ENCODE results near the gene MAP3K15. TPM values are rescaled to one million over a fixed set of nuclear protein-coding genes. Genes with fewer than 3 reads are reported as not detected.

MAP3K15 gene
- total RNA-seq, 1 donor from 2014 or later, result not detected

- no peak for DNase-seq (ENCODE audit: missing footprints)
These were observed 142.6 kb downstream of the MAP3K15 start for GRCh38 chrX:19372547-19373331.

GRCh38 chrX:19372170-19372546 lies 143.2 kb downstream of the MAP3K15 start:
- intact Hi-C loops (cut with DNase I), result loop anchor here (5.0 kb wide), 2 partner anchors 160 to 515 kb away; partner anchors contain the start of gene SH3KBP1
- ATAC-seq, result peak; percentile 75
- no peak for DNase-seq (ENCODE audit: missing footprints)

More at GRCh38 chrX:19372547-19373331, 142.6 kb downstream of the MAP3K15 start:
- intact Hi-C loops (cut with DNase I), result loop anchor here (5.0 kb wide), 2 partner anchors 160 to 515 kb away; partner anchors contain the start of gene SH3KBP1
- peak; percentile 54 for ATAC-seq

DNA sequence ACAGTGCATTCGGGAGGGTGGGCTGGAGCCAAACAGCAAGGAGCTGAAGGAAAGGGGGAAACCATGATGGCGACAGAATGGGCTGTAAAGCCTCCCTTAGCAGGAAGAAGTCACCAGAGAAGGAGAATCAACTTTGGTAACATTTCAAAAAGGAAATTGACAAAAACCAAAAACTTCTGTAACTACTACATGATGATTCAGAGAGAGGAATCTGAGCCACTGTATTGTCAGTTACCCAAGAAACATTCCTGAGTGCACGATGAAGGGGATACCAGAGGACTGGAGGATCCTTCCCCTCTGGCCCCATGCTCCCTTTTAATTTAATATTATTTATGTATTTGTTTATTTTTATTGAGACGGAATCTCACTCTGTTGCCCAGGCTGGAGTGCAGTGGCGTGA lies 145.2 kb downstream of the MAP3K15 start:
- intact Hi-C loops (cut with DNase I), result loop anchor here (5.0 kb wide), 2 partner anchors 162 to 517 kb away; partner anchors contain the start of gene SH3KBP1
- DNase-seq (ENCODE audit: missing footprints), result no peak
- ATAC-seq, result no peak

- intact Hi-C loops (cut with DNase I), result no loop called here
- DNase-seq (ENCODE audit: missing footprints) (no peak), ATAC-seq (no peak)
These were observed 146.7 kb downstream of the MAP3K15 start for GRCh38 chrX:19368576-19368975.

- intact Hi-C loops (cut with DNase I), result no loop called here
- no peak for ATAC-seq
- no peak for DNase-seq (ENCODE audit: missing footprints)
These were observed 153.6 kb downstream of the MAP3K15 start for GRCh38 chrX:19361701-19362100.

DNA sequence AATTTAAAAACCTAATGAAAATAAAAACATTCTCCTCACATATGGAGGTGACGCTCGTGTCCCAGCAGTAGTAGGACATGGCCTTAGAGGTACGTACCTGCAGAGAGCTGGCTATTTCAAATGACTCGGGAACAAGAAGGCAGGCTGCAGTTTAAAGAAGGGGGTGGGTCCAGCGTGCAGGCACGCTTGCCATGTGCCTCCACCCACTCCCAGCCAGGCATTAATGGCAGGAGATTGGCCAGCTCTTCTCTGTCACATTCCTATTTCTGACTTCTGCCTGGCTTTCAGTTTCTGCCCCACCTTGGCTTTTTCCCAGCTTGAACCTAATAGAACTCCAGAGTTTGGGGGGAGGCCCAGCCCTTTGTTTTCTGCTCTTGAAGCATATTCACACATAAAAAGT lies 154.4 kb downstream of the MAP3K15 start:
- peak; percentile 50 for ATAC-seq
- intact Hi-C loops (cut with DNase I), result no loop called here
- DNase-seq (ENCODE audit: missing footprints), result no peak

- DNase-seq (ENCODE audit: missing footprints) (no peak), ATAC-seq (no peak)
- intact Hi-C loops (cut with DNase I), result no loop called here
These were observed 156.8 kb downstream of the MAP3K15 start for GRCh38 chrX:19358521-19358920.

DNA sequence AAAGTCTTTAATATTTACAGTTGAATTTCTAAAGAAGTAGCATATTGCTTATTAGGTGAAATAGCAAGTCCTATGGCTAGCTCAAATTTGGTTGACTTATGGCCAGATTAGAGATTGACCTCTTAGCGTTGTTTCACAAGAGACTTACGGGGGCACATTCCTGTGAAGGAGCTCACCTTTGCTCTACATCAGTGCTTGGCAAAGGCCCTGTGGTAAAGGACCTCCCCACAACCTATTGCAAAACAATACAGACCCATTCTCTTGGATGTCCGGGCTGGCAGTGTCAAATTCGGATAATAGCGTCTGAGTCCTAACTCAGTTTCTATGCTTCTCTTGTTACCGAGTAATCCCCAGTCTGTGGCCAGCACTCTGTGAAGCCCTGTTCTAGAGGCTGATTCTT lies 160.7 kb downstream of the MAP3K15 start:
- ATAC-seq (no peak), DNase-seq (ENCODE audit: missing footprints) (no peak)
- intact Hi-C loops (cut with DNase I), result no loop called here

DNA sequence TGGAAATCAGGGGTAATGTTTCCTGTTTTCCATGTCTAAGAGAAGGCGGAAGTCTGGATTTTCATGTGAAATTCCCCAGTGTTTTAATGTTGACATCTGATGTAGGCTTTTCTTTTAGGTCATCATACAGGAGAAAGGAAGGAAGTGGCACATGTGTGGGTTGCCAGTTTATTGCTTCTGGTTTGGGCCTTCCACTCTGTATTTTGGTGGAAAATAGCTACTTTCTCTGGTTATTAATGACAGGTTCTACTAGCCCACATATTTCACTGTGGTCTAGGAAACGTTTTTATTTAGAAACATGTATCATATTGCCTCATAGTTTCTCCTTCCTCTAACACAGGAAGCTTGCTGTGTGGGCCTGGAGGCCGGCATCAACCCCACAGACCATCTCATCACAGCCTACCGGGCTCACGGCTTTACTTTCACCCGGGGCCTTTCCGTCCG lies 164.3 kb downstream of the MAP3K15 start:
- intact Hi-C loops (cut with DNase I), result no loop called here
- DNase-seq (ENCODE audit: missing footprints), result no peak
- no peak for ATAC-seq

- no peak for DNase-seq (ENCODE audit: missing footprints)
- intact Hi-C loops (cut with DNase I), result no loop called here
- no peak for ATAC-seq
These were observed 166.0 kb downstream of the MAP3K15 start for GRCh38 chrX:19349264-19349663.

GRCh38 chrX:19347916-19348315 lies 167.4 kb downstream of the MAP3K15 start:
- intact Hi-C loops (cut with DNase I), result no loop called here
- no peak for ATAC-seq

GRCh38 chrX:19344661-19345060 lies 170.6 kb downstream of the MAP3K15 start:
- intact Hi-C loops (cut with DNase I), result loop anchor here (5.0 kb wide), 1 partner anchor 362 kb away; the partner anchor contains the start of gene PHKA2
- ATAC-seq, result no peak
- DNase-seq (ENCODE audit: missing footprints), result no peak

More at GRCh38 chrX:19347916-19348315, 167.4 kb downstream of the MAP3K15 start:
- no peak for DNase-seq (ENCODE audit: missing footprints)

GRCh38 chrX:19343535-19344408 lies 171.5 kb downstream of the MAP3K15 start, which contains the start of gene PDHA1:
Gene PDHA1 (plus strand): TSS chrX:19343927. CDS start chrX:19344038, 111 bp downstream.
- ATAC-seq, result peak; percentile 98
- intact Hi-C loops (cut with DNase I), result loop anchor here (5.0 kb wide), 1 partner anchor 361 kb away; the partner anchor contains the start of gene PHKA2
- DNase-seq (ENCODE audit: missing footprints), result peak; percentile 97

- DNase-seq (ENCODE audit: missing footprints), result no peak
- intact Hi-C loops (cut with DNase I), result loop anchor here (5.0 kb wide), 1 partner anchor 361 kb away; the partner anchor contains the start of gene PHKA2
- no peak for ATAC-seq
These were observed 172.2 kb downstream of the MAP3K15 start for GRCh38 chrX:19343085-19343534.

- intact Hi-C loops (cut with DNase I), result loop anchor here (5.0 kb wide), 1 partner anchor 360 kb away; the partner anchor contains the start of gene PHKA2
- ATAC-seq (no peak), DNase-seq (ENCODE audit: missing footprints) (no peak)
These were observed 172.9 kb downstream of the MAP3K15 start for GRCh38 chrX:19342331-19342906.

GRCh38 chrX:19334945-19335626 lies 180.2 kb downstream of the MAP3K15 start:
- DNase-seq (ENCODE audit: missing footprints), result no peak
- intact Hi-C loops (cut with DNase I), result loop anchor here (2.0 to 10.0 kb wide), 3 partner anchors 320 to 944 kb away; no protein-coding TSS in a partner anchor
- no peak for ATAC-seq

- intact Hi-C loops (cut with DNase I), result loop anchor here (5.0 to 10.0 kb wide), 2 partner anchors 318 to 401 kb away; no protein-coding TSS in a partner anchor
- ATAC-seq, result peak; percentile 73
- no peak for DNase-seq (ENCODE audit: missing footprints)
These were observed 182.3 kb downstream of the MAP3K15 start for GRCh38 chrX:19332983-19333382.

- intact Hi-C loops (cut with DNase I), result loop anchor here (5.0 to 10.0 kb wide), 2 partner anchors 317 to 400 kb away; no protein-coding TSS in a partner anchor
- ATAC-seq (no peak), DNase-seq (ENCODE audit: missing footprints) (no peak)
These were observed 183.5 kb downstream of the MAP3K15 start for GRCh38 chrX:19331831-19332230.
